Omental fat pad (tissue), 4 donors: ENCODE measurements around the gene IFNE. TPM values are rescaled to one million over a fixed set of nuclear protein-coding genes. Genes with fewer than 3 reads are reported as not detected.

Experiments
- ATAC-seq: fragments of 150-250 bp; one replicate; pipeline ENCODE4 v1.9.1; 2016; ENCODE audit warnings: mild to moderate bottlenecking, moderate library complexity; ENCODE audit not compliant: low FRiP score
- DNase-seq: peaks from one replicate; pipeline ENCODE4 v3.0.0-alpha.2; 2019; ENCODE audit warnings: low spot score
- CTCF ChIP-seq, 3 donors: fragments of 450-650 bp; IDR thresholded peaks; one replicate each; pipeline ENCODE4 v1.5.1; 2016 to 2017; ENCODE audit warnings: antibody characterized with exemption in 3 of 3, mild to moderate bottlenecking in 3 of 3, moderate library complexity in 2 of 3
- total RNA-seq, 4 donors: library from RNA; depleted of rRNA; stranded (reverse); fragments of >200 nt; gene quantifications; one replicate each; pipeline ENCODE4 v1.1.0, GENCODE V29; 2016

The IFNE gene
- total RNA-seq: 1 to 10 TPM in 2 of 4 donors, not detected in 2; 1.7 to 1.8 TPM

GRCh38 chr9:21482213-21482612 lies at the start of gene IFNE:
Gene IFNE (minus strand): TSS chr9:21482313. CDS start chr9:21481694, 619 bp downstream.
- no peak for ATAC-seq
- no peak for TF ChIP-seq CTCF (IDR thresholded peaks at IDR 0.05)
- DNase-seq: no peak

GRCh38 chr9:21528123-21528808 lies 46.2 kb upstream of the IFNE start:
- no peak for TF ChIP-seq CTCF (IDR thresholded peaks at IDR 0.05)
- DNase-seq (no peak), ATAC-seq (no peak)

GRCh38 chr9:21527579-21527978 lies 45.5 kb upstream of the IFNE start:
- DNase-seq: no peak
- no peak for ATAC-seq
- no peak for TF ChIP-seq CTCF (IDR thresholded peaks at IDR 0.05)

GRCh38 chr9:21525174-21525573 lies 43.1 kb upstream of the IFNE start:
- ATAC-seq: no peak
- DNase-seq: no peak
- TF ChIP-seq CTCF (IDR thresholded peaks at IDR 0.05): no peak

- no peak for ATAC-seq
Measured at GRCh38 chr9:21524099-21524830, 42.2 kb upstream of the IFNE start.

More at GRCh38 chr9:21524099-21524830, 42.2 kb upstream of the IFNE start:
- no peak for DNase-seq
- no peak for TF ChIP-seq CTCF (IDR thresholded peaks at IDR 0.05)
